Stimulated activated CD4-positive, alpha-beta T cell treated with anti-CD3 and anti-CD28 coated beads, TNF-alpha, amount 100 ng/mL, for 48 hours (primary cell): ENCODE measurements around the gene ANKRD30B.
"Not testable (repeated sequence)": the region's sequence is repeated elsewhere in the genome, so short reads cannot be mapped to it uniquely, and the experiment has no call there.

Source experiments
- DNase-seq, 3 donors: peaks; one replicate each; pipeline ENCODE4 v3.0.0-alpha.2; 2020; ENCODE audit warnings: low read depth in 3 of 3

The ANKRD30B gene

GRCh38 chr18:14851533-14851932 is 103.6 kb downstream of the ANKRD30B start:
- not testable (repeated sequence) for DNase-seq

GRCh38 chr18:14855634-14856033 is 107.7 kb downstream of the ANKRD30B start:
- not testable (repeated sequence) for DNase-seq

DNA sequence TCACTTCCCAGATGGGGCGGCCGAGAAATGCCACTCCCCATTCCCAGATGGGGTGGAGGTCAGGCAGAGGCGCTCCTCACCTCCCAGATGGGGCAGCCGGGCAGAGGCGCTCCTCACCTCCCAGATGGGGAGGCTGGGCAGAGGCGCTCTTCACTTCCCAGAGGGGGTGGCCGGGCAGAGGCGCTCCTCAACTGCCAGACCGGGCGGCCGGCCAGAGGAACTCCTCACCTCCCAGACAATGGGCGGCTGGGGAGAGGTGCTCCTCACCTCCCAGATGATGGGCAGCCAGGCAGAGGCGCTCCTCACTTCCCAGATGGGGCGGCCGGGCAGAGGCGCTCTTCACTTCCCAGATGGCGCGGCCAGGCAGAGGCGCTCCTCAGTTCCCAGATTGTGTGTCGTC is 108.3 kb downstream of the ANKRD30B start:
- DNase-seq, result not testable (repeated sequence)

- DNase-seq, result not testable (repeated sequence)
Observed at GRCh38 chr18:14858514-14858913, 110.5 kb downstream of the ANKRD30B start.

GRCh38 chr18:14859995-14860394 is 112.0 kb downstream of the ANKRD30B start:
- DNase-seq, result not testable (repeated sequence)

DNA sequence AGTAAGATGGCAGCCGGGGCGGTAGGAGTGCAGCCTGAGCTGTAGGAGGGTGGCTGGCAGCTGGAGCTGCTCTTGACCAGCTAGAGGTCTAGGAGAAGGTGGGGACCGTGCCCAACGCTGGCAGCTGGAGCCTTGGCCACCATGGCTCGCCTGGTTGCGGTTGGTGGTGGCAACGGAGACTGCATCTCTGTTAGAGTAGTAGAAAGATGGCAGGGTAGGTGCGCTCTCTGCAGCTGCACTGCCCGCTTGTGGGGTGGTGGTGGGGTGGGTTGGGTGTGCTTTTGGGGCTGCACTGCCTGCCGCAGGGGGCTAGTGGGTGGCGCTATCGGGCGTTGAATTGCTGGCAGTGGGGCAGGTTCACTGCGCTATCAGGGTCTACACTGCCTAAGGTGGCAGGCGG is 118.5 kb downstream of the ANKRD30B start:
- DNase-seq, result not testable (repeated sequence)

GRCh38 chr18:14867988-14868387 is 120.0 kb downstream of the ANKRD30B start:
- not testable (repeated sequence) for DNase-seq

- not testable (repeated sequence) for DNase-seq
Observed at GRCh38 chr18:14868825-14869224, 120.9 kb downstream of the ANKRD30B start.

- DNase-seq, result not testable (repeated sequence)
Observed at GRCh38 chr18:14878826-14879225, 130.9 kb downstream of the ANKRD30B start.

- DNase-seq, result no peak
Observed at GRCh38 chr18:14900435-14900834, 152.5 kb downstream of the ANKRD30B start.
